DMS79 (cell line): ENCODE measurements around the gene ABHD17B.

Experiments
- DNase-seq: peaks from one replicate; lab custom pipeline; 2025; lab: John Stamatoyannopoulos, UW

ABHD17B gene

DNA sequence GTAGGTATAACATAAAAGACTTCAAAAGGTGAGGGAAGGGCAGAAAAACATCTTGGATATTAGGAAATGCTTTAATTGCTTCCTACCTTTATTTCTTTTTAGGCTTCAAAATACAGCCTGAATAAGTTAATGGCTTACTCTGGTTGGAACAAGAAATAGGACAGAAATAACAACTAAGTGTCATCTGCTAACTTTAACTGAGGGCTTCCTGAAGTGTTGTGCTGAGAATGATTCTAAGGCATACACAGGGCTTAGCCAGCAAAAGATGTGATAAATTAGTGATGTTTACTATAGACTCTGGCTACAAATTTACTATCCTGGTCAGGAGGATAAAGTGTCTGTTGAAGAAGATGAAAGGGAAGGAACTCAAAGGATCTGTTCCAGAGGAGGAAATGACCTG lies 34.2 kb downstream of the ABHD17B start:
- DNase-seq = no peak

DNA sequence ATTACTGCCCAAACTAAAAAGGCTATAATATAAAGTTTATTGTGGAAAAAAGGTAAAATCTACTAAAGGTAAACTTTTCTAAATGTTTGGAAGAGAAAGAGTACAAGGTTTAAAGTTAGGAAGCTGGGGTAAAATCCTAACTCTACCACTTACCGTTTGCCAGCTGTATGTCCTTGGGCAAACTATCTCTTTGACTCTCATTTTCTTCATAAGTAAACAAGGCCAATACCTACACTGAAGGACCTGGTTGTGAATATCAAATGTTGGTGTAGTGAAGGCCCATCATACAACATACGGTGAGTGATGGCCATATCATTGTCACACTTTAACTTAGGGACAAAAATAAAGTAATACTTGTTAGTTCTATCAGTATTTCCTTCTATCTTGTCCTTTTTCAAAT lies 34.9 kb downstream of the ABHD17B start:
- no peak for DNase-seq

DNA sequence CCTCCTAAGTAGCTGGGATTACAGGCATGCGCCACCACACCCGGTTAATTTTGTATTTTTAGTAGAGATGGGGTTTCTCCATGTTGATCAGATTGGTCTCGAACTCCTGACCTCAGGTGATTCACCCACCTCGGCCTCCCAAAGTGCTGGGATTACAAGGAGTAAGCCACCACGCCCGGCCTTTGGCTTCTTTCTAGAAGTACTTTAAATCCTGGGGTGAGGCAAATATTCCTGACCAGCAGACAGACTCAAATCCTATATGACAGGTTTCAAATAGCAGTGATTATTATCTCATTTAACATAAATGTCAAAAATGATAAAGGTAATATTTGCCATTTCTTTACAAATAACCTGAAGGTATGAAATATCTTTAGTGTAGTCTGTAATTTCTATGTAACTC lies 35.6 kb downstream of the ABHD17B start:
- no peak for DNase-seq

DNA sequence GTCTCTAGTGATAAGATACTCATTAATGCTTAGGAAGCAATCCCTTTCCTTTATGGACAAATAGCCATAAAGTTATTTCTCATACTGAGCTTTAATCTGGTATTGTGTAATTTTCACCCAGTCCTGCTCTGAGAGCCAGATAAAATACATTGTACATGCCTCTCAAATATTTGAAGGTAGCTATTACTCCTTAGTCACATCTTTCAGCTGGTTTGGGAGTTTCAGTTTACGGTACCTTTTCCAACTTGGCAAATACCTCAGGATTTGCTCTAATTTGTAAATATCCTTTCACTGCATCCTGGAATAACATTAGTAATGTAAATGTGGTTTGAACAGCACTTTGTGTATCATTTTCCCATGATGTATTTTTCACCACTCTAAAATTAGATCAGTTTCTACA lies 47.4 kb downstream of the ABHD17B start:
- no peak for DNase-seq

DNA sequence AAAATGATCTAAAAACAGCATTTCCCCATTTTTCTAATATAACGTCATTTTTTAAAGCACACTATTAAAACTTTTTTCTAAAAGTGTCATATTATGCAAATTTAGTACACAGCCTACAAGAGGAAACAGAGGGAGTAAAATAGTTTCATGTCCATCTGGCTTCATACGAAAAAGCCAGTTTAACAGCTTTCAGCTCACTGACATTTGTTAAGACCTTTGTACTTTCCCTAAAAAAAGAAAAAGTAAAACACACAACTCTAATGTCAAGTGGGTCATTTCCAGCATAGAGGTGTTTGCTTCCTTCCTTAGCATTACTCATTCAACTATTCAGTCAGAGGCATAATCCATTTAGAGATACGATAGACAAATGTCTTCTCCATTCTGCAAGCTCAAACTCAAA lies 49.4 kb downstream of the ABHD17B start:
- DNase-seq = no peak

DNA sequence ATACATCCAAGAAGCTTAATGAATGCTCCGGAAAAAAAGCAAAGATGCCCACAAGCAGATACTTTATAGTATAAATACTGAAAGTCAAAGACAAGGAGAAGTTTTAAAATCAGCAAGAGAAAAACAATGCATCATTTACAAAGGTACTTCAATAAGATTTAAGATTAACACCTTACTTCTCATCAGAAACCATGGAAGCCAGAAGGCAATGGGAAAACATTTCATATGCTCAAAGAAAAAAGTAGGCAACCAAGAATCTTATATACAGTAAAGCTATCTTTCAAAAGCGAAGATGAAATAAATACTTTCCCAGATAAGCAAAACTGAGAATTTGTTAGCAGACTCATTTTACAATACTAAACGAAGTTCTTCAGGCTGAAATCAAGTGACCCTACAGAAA lies 51.1 kb downstream of the ABHD17B start:
- no peak for DNase-seq

DNA sequence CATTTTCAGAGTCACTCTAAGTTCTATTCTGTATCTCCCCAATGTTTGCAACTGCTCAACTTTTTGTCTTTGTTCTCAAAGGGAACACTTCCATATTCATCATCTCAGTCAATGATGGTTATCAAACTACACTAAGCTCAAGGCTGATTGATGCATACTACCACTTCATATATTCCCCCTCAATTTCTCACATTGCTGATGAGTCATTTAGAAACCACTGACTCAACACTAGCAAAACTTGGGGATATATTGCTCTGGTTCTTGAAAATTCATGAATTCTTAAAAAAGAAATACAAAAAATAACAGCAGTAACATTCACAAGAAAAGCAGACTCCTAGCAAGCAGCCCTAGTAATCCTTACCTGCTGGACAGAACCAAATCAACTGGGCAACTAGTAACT lies 52.2 kb downstream of the ABHD17B start:
- DNase-seq = no peak

DNA sequence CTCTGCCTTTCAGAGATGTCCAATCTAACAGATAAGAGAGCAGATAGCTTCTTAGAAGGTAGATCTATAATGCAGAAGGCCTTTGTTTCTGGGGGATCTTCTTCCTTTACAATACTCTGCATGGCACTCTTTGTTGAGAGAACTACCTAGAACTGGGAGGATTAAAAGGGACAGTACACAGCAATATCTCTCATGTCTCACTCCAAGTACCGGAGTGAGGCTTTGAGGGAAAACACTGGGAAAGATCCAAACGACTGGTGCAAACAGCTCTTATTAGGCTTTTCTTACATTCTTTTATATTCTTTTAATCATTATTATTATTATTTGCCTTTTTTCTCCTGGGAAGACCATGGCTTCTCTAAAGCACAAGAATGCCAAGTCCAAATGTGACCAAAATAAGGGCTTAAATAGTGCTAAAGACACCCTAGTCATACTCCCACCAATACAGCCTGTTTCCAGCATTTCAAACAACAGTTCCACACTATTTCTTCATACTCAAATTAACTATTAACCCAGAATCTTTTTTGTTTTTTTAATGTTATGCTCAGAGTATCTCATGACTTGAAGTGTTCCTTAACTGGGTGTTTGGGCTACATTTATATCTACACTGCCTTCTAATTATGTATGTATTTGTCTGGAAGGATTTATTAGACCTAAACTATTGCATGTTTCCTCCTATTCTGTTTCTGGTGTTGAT lies 52.7 kb downstream of the ABHD17B start:
- no peak for DNase-seq

DNA sequence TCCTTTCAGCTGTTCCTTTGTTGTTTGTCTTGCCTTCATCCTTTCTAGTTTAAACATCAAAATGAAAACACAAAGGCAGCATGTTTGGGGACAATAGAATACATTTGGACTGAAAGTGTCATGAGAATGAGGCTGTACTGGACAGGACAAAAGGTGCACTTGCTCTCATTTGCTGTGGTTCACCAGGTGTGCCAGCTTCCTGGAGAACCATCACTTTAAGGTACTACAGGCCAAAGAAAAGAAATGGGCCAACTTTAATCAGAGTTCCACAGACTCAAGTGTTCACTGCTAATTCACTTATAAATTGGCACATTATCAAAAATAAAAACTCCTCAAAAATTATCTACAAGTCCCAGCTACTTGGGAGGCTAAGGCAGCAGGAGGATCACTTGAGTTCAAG lies 53.8 kb downstream of the ABHD17B start:
- DNase-seq = peak; percentile 3

DNA sequence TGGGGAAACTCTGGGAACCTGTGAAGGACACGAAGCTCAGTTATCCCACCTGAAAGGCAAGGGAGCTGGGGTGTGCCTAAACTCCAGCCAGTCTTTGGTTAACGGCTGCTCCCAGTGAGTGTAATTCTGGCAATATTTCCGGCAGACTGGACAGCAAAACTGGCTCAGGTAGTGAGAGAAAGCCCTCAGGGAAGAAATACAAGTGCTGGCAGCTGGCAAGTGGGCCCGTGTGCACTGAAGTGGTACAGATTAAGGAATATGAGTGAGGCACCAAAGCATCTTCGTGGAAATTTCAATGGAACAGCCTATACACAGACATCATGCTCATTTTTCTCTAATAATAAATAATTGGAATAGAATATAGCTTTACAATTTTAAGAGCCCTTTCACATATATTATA lies 56.2 kb downstream of the ABHD17B start:
- DNase-seq = peak; percentile 26

DNA sequence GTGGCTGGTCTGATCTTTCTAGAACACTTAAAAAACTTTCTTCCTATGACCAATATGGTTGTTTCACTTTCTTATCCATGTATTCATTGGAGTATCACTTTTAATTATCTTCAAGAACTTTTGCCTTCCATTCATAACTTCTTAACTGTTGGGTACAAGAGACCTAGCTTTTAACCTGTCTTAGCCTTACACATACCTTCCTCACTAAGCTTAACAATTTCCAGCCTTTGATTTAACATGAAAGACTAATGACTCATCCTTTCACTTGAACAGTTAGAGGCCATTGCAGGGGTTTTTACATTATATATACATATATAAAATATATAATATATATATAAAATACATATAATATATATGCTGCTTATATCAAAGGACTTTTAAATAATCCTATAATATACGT lies 57.9 kb downstream of the ABHD17B start:
- DNase-seq = no peak

DNA sequence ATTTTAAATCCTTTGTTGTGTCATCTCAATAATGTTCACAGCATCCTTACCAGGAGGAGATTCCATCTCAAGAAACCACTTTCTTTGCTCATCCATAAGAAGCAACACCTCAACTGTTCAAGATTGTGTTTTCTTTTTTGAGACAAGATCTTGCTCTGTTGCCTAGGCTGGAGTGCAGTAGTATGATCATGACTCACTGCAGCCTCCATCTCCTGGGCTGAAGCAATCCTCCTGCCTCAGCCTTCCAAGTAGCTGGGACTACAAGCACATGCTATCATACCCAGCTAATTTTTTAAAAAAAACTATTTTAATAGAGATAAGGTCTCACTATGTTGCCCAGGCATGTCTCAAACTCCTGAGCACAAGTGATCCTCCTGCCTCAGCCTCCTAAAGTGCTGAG lies 60.0 kb downstream of the ABHD17B start:
- DNase-seq = no peak

DNA sequence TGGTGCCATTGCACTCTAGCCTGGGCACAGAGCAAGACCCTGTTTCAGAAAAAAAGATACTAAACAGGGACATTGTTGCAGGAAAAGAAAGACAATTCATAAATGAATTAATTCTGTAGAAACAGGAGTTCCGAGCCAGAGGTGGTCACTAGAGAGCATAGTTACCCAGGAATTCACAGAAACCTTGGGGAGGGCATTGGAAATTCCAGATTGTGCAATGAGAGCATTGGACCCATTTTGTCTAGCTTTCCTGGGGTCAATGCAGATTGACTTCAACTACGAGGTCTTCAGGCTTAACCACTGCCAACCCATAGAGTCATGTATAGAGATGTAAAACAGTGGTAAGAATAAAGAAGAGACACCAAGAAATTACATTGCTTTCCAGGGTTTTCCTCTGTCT lies 63.1 kb downstream of the ABHD17B start:
- DNase-seq = no peak

DNA sequence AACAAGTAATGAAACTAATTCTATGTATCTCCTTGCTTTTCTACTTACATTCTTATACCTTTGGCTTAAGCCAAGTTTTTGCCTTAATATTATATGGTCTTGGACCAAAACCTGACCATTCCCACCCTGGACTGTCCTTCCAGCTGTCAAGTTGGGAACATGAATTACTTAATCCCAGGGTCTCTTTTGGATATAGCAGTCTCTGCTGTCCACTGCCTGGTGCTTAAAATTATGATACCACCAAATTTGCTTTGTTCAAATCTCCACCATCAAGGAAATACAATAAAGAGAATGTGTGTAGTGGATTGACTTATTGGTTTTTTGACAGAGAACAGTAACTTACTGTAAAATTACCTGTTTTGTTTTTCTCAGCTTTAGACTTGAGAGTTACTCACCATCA lies 66.2 kb downstream of the ABHD17B start:
- no peak for DNase-seq

DNA sequence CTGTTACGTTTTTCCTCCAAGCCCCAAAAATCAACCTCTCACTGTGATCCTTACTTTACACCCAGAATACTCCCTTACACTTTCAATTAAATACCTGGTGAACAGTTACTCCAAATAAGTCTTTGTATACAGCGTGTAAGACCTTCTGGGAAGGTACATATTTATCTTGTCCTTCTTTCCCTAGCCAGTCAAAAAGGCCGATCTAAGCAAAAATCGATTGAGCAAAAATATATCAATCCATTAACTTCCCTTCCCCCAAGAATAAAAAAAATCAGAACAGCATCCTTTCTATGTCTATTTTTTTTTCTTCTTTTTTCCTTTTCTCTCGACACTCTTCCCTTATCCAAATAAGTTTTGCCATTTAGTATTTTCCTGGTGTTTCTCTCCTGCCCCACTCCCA lies 71.3 kb downstream of the ABHD17B start:
- no peak for DNase-seq

DNA sequence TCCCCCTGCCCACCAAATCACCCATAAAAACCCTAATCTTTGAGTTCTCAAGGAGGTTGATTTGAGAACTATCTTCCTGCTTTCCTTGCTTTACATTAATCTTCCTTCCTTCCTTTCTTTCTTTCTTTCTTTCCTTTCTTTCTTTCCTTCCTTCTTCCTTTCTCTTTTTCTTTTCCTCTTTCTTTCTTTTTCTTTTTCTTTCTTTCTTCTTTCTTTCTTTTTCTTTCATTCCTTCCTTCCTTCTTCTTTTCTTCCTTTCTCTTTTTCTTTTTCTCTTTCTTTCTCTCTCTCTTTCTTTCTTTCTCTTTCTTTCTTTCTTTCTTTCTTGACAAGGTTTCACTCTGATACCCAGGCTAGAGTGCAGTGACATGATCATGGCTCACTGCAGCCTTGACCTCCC lies 75.4 kb downstream of the ABHD17B start:
- DNase-seq = no peak

DNA sequence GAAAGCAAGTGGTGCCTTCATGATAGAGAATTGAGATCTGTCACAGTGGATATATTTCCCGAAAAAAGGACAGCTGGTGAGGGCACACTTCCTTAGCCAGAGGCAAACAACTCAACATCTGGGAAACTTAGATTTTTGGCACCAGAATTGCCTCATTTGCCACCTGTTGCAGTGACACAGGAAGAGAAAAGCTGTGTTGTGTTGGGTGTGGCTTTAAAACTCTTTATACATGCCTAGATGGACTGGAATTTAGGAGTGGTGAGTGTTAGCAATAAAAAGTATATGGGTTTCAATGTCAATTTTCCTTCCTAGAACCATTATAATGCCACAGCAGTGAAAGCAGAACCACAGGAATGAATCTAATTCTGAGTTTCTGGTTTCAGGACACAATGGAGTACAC lies 80.1 kb downstream of the ABHD17B start:
- DNase-seq = no peak

DNA sequence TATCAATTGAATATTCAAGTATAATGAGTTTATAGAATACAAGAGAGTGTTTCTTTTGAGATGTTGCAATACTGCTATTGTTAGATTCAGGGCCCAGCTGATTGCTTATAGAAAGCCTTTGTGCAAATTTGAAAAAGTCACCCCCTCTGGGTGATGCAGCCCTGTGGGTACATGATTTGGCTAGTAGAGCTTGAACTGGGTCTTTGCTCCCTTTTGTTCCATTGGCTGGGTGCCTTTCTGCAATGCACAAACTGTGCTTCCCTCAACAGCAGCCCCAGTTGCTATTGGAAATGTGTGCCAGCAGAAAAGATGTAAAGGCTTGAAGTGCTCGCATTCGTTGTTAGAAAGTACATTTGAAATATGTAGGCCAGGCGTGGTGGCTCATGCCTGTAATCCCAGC lies 80.8 kb downstream of the ABHD17B start:
- no peak for DNase-seq

DNA sequence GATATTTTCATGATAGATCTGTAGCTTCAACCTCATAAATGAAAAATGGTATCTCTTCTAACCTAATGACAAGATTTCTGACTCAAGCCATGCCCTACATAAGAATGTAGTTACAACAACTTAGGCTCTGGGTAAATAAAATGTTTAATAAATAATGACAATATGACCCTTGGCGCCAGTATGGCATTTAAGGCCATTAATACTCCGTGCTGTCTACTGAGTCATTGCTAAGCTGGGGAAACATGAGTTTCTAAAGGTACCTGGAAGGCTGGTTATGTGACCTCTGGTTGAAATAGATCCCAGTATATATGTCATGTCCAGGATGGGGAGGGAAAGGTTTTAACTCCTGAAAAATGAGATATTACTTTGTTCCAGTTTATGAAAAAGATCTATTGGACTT lies 84.7 kb downstream of the ABHD17B start:
- DNase-seq = no peak

DNA sequence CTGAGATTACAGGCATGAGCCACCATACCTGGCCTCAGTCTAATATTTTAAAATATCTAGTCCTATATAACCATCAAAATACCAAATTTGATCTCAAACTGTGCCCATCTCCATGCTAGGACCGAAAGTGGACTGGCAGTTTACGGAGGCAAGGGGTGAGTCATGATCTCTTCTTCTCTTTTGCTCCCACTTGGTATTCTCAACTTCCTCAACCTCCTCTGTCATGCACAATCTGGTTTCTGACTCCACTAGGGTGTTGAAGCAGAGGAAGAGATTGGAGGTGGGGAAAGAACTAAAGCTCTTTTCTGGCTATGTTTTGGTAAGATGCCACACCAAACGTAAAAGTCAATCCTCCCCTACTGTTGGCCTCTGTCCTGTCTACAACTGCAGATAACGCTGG lies 86.7 kb downstream of the ABHD17B start:
- no peak for DNase-seq

DNA sequence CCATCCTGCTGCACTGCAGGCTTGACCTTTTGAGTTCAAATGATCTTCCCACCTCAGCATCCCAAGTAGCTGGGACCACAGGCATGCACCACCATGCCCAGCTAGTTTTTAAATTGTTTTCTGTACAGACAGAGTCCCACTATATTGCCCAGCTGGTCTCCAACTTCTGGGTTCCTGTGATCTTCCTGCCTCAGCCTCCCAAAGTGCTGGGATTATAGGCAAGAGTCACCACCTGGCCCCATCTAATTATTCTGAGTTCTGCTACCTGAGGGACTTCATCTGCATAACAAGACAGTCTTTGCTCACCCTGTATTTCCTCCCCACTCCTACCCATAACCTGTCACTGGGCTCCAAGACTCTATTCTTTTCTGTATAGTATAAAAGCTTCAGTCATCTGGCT lies 88.1 kb downstream of the ABHD17B start:
- no peak for DNase-seq

DNA sequence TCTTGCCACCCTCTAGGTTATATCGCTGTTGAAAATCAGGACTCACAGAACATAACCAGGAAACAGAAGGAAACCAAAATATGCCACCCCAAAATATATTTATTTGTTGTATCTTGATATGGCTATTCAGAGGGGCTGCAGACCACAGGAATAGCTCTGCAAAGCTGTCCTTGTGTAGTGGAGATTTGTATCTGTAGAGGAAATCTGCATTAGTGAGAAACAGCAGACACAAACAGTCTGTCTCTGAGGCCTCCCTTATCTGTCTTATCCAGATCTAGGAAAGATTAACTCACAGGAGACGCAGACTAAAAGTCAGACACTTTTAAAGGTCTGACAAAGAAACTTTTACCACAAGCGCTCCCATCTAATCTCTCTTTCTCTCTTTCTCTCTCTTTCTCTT lies 88.5 kb downstream of the ABHD17B start:
- DNase-seq = no peak

DNA sequence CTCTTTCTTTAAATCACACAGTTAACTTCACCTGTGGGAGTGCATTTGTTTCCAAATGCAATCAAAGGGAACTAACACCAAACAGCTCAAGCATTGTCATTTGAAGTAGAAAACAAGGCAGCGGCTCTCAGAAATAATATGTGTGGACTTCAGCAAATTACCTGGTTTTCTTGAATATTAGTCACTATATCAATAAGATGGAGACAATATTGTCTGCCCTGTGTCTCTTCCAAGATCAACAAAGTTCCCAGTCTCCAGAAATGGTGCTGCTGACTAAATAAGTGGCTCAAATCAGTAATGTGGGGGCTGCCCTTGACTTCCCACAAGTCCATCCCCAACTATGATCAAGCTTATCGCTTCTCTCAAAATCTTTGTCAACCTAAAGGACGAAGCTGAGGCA lies 89.6 kb downstream of the ABHD17B start:
- no peak for DNase-seq

DNA sequence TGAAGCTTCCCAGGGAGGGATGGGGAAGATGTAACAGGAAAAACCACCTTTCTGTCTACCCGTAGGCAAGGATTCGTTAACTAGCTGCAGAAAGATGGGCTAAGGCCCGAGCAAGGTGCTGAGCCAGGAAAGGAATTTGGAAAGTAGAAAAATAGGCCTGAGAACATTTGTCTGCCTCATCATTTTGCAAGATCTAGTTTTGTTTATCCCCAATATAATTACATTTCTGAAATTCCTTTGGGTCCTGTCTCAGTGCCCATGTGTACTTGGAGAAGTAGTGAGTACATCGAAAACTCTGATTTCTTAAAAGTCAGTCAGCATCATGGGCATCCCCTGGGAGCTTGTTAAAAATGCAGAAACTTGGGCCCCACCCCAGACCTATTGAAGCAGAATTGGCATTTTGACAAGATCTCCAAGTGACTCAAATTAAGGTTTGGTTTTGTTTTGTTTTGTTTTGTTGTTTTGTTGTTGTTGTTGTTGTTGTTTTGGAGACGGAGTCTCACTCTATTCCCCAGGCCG lies 90.5 kb downstream of the ABHD17B start:
- no peak for DNase-seq
